Memory B cell (primary cell): ENCODE data around the gene TMEM266.

ENCODE experiments used
- ATAC-seq: fragments of 150-1000 bp; cut with Tn5 transposase; 2 replicates; pipeline ENCODE4 v1.10.0; 2021; ENCODE audit warnings: low read depth, mild to moderate bottlenecking, moderate library complexity
- DNase-seq, 2 donors: peaks; one replicate each; pipeline ENCODE4 v3.0.0; 2022; ENCODE audit warnings: low spot score in 2 of 2
- H3K27ac Mint-ChIP-seq: one replicate; pipeline ENCODE4 v1.8.0; 2022; ENCODE audit warnings: mild to moderate bottlenecking, moderate library complexity, mixed read lengths
- H3K27me3 Mint-ChIP-seq: one replicate; pipeline ENCODE4 v1.8.0; 2022; ENCODE audit warnings: mixed read lengths
- H3K36me3 Mint-ChIP-seq: one replicate; pipeline ENCODE4 v1.8.0; 2022; ENCODE audit warnings: mild to moderate bottlenecking, mixed read lengths
- H3K4me1 Mint-ChIP-seq: one replicate; pipeline ENCODE4 v1.8.0; 2022; ENCODE audit warnings: mixed read lengths
- H3K4me3 Mint-ChIP-seq: one replicate; pipeline ENCODE4 v1.8.0; 2022; ENCODE audit warnings: mild to moderate bottlenecking, moderate library complexity, mixed read lengths
- H3K9me3 Mint-ChIP-seq: one replicate; pipeline ENCODE4 v1.8.0; 2022; ENCODE audit warnings: mixed read lengths

TMEM266 gene

DNA sequence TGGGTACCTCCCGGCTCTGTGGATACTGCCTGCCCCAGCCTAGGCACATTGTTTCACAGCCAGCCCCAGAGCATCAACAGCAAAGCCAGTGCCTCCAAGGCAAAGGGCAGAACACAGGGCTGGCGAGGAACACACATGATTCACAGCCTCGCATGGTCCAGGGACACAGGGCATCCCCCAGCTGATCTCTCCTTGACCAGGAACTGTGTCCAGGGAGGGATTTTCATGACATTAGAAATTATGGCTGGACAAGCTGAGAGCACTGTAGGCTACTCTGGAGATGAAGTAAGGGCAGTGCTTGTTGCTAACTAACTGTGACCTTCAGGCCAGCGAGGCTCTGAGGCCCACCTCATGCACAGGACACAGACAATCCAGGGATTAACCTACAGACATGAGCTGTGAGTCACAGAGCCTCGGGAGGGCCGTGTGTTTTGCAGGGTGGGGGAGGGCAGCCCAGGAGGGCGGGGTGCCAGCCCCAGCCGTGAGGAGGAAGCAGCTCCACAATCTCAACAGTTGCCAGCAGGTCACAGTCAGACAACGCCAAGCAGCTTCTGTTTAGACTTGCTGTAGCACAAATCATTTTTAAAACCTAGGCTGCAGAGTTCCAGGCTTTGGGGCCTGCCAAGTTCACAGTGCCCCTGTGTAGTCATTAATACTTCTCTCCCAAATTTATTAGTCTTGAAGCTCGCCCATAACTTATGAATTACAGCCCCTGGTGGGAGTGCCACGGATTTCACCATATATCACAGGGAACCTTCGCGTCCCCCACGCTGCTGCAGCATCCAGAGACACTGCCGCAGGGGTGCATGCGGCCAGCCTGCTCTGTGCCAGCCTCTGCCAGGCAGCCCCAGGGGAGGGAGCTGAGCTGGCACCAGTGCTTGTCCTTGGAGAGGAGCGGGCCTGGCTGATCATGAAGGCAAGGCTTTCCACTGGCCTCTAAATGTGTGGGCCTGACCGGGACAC, 136.8 kb downstream of the TMEM266 start:
- ATAC-seq (peak; percentile 73), DNase-seq (no peak)
- H3K4me3 Mint-ChIP-seq: no peak overlapping the region

DNA sequence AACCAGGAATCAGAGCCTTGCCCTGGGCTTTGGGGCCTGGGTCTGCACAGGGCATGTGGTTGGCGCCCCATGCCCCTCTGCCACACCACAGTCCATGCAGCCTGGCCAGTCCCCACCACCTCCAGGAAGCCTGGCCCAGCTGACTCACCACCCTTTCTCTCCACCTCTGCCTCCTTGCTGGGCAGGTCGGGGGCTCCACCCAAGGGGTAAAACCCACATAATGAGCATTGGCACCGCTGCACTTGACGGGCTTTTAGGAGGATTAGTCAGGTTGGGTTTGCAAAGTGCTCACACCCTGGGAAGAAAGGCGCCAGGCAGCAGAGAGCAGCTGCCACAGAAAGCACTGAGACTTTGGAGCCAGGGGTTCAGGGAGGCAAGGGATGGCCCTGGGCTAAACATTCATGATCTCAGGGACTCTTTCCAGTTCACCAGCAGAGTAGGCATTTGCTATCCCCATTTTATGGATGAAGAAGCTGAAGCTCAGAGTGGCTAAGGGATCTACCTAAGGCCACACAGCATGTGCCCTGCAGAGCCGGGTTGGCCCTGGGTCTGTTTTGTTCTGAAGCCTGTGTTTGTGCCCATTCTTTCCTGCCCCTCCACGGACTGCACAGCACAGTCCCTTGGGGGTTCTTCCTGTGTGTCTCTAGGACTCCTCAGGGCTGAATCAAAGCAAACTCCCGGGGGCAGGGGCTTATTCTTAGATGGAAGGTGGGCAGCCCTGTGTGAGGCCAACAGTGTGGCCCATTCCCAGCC, 138.1 kb downstream of the TMEM266 start:
- Mint-ChIP-seq H3K27me3 (no peaks in the 10 kb centered on the region), H3K27ac (peak overlapping the region; percentile 26)
- ATAC-seq: no peak

More for the DNA sequence above, 136.8 kb downstream of the TMEM266 start:
- Mint-ChIP-seq H3K27ac (no peak overlapping the region), H3K9me3 (no peaks in the 10 kb centered on the region), H3K27me3 (no peaks in the 10 kb centered on the region), H3K4me1 (no peaks in the 10 kb centered on the region), H3K36me3 (no peaks in the 10 kb centered on the region)

DNA sequence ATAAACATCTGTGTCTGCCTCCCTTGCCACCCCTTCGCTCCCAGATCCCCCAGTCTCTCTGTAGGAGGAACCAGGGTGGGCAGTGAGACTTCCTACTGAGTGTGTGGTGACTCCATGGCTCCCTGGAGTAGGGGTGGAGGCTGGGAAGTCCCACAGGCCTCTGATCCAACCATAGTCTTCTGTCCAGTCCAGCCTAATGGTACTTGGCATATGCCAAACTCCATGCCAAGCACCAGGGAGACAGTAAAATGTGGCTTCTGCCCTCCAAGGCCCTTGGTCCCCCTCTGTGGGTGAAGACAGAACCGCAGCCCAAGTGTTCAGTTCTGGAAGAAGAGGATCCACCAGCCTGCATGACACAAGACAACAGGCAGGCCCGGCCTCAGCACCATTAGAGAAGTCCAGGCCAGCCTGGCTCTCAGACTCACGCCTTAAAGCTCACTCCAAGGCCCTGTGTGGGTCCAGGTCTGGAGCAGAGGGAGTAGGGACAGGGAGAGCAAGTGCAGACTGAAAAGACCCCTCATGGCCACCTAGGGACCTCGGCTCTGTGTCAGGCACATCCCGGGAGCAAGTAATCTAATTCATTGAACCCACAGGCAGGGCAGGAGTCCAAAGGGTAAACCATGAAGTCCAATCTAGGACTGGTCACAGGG, 138.8 kb downstream of the TMEM266 start:
- no peaks in the 10 kb centered on the region for H3K9me3 Mint-ChIP-seq
- DNase-seq (no peak), ATAC-seq (no peak)
- H3K27me3 Mint-ChIP-seq: no peaks in the 10 kb centered on the region
- H3K4me1 Mint-ChIP-seq: no peaks in the 10 kb centered on the region
- H3K27ac Mint-ChIP-seq: no peak overlapping the region
- no peak overlapping the region for H3K4me3 Mint-ChIP-seq
- no peaks in the 10 kb centered on the region for H3K36me3 Mint-ChIP-seq

More for the DNA sequence above, 138.1 kb downstream of the TMEM266 start:
- no peaks in the 10 kb centered on the region for H3K9me3 Mint-ChIP-seq
- no peaks in the 10 kb centered on the region for H3K4me1 Mint-ChIP-seq
- no peak for DNase-seq
- no peaks in the 10 kb centered on the region for H3K36me3 Mint-ChIP-seq
- H3K4me3 Mint-ChIP-seq: no peak overlapping the region

GRCh38 chr15:76199106-76200082, 139.6 kb downstream of the TMEM266 start:
- no peak for ATAC-seq
- no peaks in the 10 kb centered on the region for H3K4me1 Mint-ChIP-seq
- H3K27ac Mint-ChIP-seq: no peak overlapping the region
- DNase-seq: no peak
- H3K4me3 Mint-ChIP-seq: no peak overlapping the region
- H3K36me3 Mint-ChIP-seq: no peaks in the 10 kb centered on the region
- no peaks in the 10 kb centered on the region for H3K9me3 Mint-ChIP-seq
- H3K27me3 Mint-ChIP-seq: no peaks in the 10 kb centered on the region

- no peak overlapping the region for H3K27ac Mint-ChIP-seq
- H3K36me3 Mint-ChIP-seq: no peaks in the 10 kb centered on the region
- H3K9me3 Mint-ChIP-seq: no peaks in the 10 kb centered on the region
- H3K4me3 Mint-ChIP-seq: no peak overlapping the region
- no peak for DNase-seq
- H3K4me1 Mint-ChIP-seq: no peaks in the 10 kb centered on the region
- no peak for ATAC-seq
- H3K27me3 Mint-ChIP-seq: no peaks in the 10 kb centered on the region
These were observed 140.3 kb downstream of the TMEM266 start for GRCh38 chr15:76200083-76200465.

DNA sequence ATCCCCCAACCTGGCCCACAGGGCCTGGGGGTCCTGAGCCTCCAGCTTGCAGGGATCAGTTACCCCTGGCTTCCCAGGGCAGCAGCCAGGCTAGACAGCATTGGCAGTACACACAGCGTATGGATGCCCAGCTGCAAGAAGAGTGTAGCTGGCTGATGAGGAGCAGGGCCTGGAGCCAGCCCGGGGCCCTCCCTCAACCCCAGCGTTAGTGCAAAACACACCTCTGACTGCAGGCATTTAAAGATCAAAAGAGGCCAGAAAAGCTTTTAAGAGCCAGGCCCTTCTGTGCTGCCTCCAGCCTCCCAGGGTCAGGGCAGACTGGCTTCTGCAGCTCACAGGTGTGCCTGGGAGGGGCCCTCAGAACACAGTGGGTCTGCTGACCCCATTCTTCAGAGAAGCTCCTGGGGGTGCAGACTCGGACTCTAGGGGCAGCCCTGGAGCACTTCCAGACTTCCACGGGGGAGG, 140.9 kb downstream of the TMEM266 start:
- no peaks in the 10 kb centered on the region for H3K9me3 Mint-ChIP-seq
- ATAC-seq (no peak), DNase-seq (no peak)
- no peak overlapping the region for H3K27ac Mint-ChIP-seq
- no peaks in the 10 kb centered on the region for H3K36me3 Mint-ChIP-seq
- H3K4me1 Mint-ChIP-seq: no peaks in the 10 kb centered on the region
- no peak overlapping the region for H3K4me3 Mint-ChIP-seq
- H3K27me3 Mint-ChIP-seq: no peaks in the 10 kb centered on the region

- Mint-ChIP-seq H3K36me3 (no peaks in the 10 kb centered on the region), H3K27me3 (no peaks in the 10 kb centered on the region), H3K27ac (peak overlapping the region; percentile 71), H3K9me3 (no peaks in the 10 kb centered on the region), H3K4me1 (no peaks in the 10 kb centered on the region), H3K4me3 (no peak overlapping the region)
- DNase-seq (no peak), ATAC-seq (no peak)
These were observed 141.9 kb downstream of the TMEM266 start for GRCh38 chr15:76201536-76202255.

GRCh38 chr15:76203346-76204108, 143.7 kb downstream of the TMEM266 start:
- no peak for ATAC-seq
- Mint-ChIP-seq H3K27ac (no peak overlapping the region), H3K9me3 (no peaks in the 10 kb centered on the region), H3K4me3 (no peak overlapping the region), H3K36me3 (peaks cover 8% of the 10 kb centered on the region), H3K27me3 (no peaks in the 10 kb centered on the region), H3K4me1 (no peaks in the 10 kb centered on the region)
- no peak for DNase-seq

DNA sequence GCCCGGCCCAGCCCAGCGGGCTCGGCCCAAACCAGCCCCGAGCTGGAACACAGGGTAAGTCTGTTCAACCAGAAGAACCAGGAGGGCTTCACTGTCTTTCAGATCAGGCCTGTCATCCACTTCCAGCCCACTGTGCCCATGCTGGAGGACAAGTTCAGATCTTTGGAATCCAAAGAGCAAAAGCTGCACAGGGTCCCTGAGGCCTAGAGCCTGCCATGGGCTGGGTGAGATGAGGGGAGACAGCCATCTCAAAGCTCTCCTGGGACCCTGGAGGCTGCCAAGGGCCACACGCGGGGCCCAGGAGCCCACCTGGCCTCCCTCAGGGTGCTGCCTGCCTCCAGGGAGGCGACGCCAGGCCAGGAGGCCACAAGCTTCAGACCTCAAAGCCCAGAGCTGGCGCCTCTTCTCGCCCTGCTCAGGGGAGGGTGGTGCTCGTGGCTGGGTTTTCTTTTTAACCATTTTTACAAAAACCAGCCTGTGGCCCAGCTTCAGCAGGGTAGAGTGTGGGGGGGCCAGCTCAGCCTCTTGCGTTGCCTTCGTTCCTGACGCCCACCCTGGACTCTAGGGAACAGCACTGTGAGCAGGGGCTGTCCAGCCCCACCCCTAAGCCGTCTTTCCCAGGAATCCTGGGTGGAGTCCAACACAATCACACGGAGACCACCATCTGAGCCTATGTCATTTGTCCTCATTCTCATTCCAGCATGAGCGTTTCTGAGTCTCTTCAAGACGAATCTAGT, 144.5 kb downstream of the TMEM266 start:
- ATAC-seq (no peak), DNase-seq (no peak)
- peaks cover 8% of the 10 kb centered on the region for H3K36me3 Mint-ChIP-seq
- H3K9me3 Mint-ChIP-seq: no peaks in the 10 kb centered on the region
- no peaks in the 10 kb centered on the region for H3K27me3 Mint-ChIP-seq
- H3K4me1 Mint-ChIP-seq: no peaks in the 10 kb centered on the region
- H3K27ac Mint-ChIP-seq: no peak overlapping the region
- H3K4me3 Mint-ChIP-seq: no peak overlapping the region

DNA sequence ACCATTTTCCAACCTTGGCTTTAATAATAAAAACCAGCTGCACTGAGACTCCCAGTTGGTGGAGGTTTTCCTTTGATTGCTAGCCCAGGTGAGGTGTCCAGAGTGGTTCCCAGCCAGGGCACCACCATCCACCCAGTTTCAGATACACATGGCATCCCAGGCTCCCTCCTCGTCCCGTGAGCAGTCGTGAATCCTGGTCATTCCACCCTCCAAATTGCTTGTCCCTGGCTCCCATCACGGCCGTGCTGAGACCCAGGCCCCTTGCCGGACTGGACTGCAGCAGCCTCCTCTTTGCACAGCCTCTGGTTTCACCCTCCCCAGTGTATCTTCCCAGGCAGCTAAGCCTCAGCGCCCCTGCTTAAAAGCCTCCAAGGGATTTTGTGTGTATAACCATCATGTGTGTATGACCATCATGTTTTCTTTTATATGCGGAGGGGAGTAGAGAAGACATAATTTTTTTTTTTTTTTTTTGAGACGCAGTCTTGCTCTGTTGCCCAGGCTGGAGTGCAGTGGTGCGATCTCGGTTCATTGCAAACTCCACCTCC, 145.2 kb downstream of the TMEM266 start:
- Mint-ChIP-seq H3K9me3 (no peaks in the 10 kb centered on the region), H3K27ac (no peak overlapping the region), H3K4me1 (no peaks in the 10 kb centered on the region), H3K4me3 (no peak overlapping the region), H3K36me3 (peaks cover 8% of the 10 kb centered on the region), H3K27me3 (no peaks in the 10 kb centered on the region)
- no peak for DNase-seq
- ATAC-seq: no peak

DNA sequence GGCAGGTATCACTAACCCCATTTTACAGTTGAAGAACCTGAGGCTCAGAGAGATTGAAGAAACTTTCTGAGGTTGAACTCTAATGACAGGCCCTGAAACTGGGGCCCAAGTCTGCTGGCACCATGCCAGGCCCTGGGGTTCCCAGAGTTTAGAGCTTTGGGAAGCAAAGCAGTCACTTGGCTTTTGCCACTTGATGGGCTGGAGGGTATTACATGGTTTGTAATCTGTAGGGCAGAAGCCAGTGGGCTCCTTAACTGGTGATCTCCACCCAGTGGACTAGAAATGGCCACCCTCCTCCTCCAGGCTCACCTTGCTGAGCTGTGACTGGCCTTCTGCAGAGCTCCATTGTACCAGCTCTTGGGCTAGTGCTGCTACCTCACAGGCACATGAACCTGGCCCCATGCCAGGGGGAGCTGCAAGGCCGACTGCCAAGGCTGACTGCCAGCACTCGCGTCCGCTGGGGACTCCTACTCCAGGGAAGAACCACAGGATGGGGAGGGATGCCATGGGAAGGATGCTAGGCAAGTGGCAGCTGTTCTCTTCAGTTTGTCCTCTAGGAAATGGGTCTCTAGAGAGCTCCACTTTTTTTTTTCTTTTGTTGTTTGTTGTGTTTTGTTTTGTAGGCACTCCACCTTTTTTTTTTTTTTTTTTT, 146.7 kb downstream of the TMEM266 start:
- ATAC-seq: no peak
- Mint-ChIP-seq H3K27me3 (no peaks in the 10 kb centered on the region), H3K4me3 (no peak overlapping the region), H3K9me3 (no peaks in the 10 kb centered on the region), H3K36me3 (peaks cover 8% of the 10 kb centered on the region), H3K4me1 (no peaks in the 10 kb centered on the region), H3K27ac (no peak overlapping the region)
- DNase-seq: no peak
